HG03575 (cell line): ENCODE data around the gene HOXB4.

Experiments
- ATAC-seq: cut with Tn5 transposase; IDR thresholded peaks from one replicate; pipeline ENCODE4 v1.9.1; 2021; ENCODE audit not compliant: unreplicated experiment, insufficient number of reproducible peaks, low FRiP score; ENCODE audit errors: extremely low read depth

Gene HOXB4

DNA sequence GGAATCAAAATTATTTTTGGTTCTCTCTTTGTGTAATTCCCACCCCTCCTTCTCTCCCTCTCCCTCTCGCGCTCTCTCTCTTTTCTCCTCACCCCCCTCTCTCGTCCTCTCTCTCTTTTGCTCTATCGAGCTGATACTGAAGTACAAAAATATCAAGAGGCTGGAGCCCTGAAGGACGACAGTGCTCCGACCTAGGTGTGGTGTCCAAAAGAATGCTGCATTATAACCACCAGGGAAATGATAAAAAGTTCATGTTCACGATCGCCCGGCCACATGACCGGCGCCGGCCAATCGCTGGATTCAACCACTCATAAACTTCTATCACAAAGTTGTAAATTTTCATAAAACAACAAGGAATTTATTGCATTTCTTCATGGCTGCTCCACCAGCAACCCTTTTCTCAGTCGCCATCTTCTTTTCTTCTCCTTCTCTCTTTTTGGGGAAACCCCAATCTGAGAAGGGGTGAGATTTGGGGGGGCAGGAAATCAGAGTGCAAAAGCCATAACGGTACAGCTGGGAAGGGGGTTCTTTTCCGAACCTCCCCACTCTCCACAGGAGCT, 26.7 kb upstream of the HOXB4 start, which contains the start of gene HOXB6:
Gene HOXB6, minus strand, starts transcription at position 217 of the 560 bp plus-strand sequence. CDS start 6,836 bp downstream, outside the sequence.
- ATAC-seq = no peak

DNA sequence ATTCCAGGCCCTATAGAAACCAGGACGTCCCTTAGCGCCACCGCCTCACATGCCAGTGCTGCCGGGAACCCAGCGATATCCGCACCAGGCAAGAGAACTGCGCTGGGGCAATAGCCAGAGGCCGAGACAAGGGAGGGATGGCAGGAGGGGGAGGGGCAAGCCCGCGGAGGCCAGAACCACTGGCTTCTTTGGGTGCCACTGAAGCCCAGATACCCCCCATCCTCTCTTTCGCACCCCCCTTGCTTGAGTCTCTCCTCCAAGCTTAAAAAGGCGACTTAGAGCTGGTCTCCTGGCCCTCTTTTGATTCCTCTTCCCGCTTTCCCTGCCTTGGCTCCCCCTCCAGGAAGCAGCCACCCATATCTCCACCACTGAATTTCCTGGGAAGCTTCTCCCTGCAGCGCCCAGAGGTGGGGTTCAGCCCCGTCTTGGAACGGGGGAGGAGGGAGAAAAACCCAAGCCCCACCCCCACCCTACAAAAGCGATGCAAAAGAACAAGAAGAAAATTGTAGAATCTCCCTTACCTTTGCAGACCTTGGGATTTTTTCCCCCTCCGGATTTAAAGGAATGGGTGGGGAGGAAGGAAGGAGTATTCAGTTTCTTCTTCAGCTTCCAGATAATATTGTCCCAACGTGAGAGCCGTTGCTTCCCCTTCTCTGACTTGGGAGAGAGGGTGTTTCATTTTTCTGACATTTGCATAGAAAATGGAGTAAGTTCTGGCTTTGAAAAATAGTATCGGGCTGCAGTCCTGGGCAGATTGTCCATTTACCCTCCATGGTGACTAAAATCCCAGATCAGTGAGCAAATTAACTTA, 26.0 kb upstream of the HOXB4 start:
- no peak for ATAC-seq

DNA sequence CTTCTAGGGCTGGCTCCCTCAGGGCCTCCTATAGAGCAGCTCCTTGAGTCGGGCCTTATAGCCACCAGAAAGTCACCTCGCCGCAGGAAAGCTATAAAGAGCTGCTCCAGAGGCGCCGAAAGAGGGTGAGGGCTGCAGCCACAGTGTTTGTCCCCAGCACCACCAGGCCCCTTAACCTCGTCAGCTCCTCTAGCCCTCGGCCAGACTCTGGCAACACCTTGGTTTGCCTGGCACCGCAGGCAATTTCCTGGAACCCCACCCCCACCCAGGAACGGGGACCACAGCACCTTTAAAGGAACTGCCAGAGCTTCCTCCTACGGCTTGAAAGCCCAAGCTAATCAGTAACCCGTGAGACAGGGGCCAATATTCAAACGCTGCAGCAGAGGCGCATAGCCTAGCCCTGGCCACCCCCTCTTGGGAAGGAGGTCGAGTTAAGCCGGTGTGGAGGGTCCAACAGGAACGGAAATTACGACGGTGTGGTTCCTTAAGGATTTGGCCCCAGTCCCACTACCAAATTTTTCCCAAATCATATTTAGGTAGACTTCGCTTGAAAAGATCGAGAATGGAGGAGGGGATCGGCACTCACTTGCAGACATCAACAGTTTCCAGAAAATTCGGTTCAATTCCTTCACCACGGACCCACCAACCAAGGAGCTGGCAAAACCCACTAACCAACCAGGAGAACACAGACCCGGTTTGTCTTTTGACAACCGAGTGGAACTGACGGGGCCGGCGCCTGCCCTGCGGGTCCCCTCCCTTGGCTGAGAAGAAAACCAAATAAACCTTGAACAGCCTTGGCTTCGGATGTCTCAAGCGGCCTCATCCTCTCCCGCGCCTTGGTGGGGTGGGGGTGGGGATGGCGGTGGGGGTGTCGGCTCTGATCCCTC, 23.6 kb upstream of the HOXB4 start:
- no peak for ATAC-seq

DNA sequence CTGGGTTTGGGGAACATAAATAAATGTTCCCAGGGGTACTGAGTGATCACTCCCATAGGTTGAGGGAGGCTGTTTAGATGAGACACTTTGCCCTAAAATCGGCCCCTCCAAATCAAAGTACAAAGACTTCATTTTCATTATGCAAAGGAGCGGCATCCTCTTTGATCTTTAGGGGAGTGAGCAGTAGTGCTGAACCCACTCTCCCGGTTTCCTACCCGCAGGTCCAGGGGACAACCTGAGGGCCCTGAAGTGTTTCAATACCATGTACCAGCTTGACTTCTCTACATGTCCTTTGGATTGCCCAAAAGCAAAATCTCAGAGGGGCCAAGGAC, 23.0 kb upstream of the HOXB4 start:
- ATAC-seq = no peak

DNA sequence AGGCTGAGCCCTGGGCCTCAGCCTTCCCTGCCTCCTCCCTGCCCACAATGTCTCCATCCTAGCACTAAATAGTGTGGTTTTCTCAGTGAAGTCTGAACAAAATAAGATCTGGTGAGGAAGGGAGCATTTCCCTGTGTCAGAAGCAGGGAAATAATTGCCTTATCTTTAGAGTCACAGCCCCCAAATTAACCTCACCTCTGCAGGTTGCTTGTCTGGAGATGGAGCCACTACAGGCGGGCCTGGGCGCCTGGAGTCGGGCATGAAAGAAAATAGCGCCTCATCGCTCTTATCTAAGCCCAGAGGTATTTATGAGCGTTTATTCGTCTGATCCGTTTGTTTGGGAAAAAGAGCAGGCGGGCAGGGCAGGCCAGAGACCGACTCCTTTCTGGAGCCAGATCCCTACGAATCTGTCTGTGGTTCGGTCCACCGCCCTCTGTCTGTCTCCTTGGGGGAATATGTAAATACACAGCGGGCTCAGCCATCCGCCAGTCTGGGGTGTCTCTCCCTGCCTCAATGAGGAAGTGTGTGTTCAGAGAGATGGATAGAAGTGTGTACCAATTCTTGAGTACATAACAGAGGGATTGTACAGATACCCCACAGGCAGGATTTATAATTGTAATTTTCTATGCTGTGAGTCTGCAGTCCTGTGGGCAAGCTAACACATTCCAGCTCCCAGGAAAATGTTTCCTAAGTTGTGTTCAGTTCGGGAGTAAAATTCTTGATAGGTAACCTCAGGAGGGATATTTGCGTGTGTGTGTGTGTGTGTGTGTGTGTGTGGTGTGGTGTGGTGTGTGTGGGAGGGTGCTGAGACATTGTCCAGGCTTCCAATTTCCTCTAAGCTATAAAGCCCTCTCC, 22.3 kb upstream of the HOXB4 start:
- ATAC-seq = no peak

DNA sequence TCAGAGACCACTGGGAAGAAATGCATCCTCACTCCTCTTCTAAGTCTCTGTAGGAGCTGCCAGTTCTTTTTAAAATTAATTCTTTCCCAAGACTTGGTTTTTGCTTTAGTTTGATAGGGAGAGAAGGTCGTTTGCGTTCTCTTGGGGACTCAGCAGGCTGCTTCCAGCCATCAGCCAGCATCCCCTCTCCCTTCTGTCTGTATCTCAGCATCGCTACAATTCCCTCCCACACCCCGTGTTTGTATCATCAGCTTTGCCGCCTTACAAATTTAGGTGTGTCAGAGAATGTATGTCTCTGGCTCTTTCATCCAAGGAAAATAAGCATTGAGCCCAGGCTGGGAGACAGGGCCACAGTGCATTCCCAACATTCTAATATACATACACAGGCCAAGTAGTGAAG, 21.2 kb upstream of the HOXB4 start:
- no peak for ATAC-seq

DNA sequence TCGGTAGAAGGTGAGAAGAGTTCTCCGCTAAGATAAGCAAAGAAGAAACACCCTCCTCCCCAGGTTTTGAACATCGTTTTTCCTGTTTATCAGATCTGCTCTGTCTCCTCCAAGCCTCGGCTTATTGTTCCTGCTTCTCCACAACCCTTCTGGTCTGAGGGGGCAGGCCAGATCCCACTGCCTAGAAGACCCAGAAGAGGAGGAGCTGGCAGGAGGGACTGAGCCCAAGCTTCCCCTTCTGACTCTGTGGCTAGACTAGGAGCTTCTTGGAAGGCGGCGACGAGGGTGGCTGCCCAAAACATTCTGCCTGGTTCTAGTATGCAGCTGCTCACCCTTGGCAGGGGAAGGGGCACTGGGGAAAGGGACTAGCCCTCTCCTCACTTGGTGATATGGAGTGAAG, 20.6 kb upstream of the HOXB4 start:
- ATAC-seq = no peak

DNA sequence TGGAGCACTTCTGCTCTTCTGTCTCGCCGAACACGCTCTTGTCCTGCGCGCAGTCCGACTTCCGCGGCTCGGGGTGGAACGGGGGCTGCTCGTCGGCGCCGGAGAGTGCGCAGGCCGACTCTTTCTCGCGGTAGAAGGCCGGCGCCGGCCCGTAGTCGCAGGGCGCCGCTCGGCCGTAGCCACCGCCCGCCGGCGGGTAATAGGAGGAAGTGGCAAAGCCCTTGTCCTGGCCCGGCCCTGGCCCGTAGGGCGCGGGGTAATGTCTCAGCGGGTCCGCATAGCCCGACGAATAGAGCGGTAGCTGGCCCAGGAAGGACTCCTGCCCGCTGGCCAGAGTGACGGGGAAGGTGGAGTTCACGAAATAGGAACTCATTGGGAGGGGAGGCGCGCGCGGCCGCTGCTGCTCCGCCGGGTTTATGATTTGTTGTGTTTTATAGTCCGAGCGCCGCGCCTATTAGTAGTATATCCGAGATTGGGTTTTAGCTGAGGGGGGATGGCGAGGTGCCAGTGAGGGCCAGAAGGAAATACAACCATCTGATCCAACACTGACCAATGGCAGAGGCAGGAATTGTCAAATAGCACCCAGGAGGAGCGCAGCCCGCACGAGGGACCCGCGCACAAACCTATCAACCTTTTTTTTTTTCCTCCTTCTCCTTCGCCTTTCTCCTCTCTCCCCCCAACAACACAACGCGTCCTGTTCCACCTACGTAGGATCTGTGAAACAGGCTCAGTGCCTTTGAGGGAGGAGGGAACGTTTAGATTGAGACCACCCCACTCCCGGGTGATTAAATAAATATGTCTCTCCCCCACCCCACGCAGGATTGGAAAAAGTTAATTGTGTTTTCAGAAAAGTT, 19.9 kb upstream of the HOXB4 start:
- no peak for ATAC-seq

DNA sequence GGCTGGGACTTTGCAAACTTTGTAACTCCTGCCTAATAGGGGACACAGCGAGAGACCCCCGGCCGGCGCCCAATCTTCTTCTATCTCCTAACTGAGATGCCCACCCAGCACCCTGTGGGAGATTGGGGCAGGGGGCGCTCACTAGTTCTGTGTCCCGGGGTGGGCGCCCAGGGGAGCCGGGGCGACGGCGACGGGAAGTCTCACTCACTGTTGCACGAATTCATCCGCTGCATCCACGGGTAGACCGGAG, 19.3 kb upstream of the HOXB4 start:
- no peak for ATAC-seq

DNA sequence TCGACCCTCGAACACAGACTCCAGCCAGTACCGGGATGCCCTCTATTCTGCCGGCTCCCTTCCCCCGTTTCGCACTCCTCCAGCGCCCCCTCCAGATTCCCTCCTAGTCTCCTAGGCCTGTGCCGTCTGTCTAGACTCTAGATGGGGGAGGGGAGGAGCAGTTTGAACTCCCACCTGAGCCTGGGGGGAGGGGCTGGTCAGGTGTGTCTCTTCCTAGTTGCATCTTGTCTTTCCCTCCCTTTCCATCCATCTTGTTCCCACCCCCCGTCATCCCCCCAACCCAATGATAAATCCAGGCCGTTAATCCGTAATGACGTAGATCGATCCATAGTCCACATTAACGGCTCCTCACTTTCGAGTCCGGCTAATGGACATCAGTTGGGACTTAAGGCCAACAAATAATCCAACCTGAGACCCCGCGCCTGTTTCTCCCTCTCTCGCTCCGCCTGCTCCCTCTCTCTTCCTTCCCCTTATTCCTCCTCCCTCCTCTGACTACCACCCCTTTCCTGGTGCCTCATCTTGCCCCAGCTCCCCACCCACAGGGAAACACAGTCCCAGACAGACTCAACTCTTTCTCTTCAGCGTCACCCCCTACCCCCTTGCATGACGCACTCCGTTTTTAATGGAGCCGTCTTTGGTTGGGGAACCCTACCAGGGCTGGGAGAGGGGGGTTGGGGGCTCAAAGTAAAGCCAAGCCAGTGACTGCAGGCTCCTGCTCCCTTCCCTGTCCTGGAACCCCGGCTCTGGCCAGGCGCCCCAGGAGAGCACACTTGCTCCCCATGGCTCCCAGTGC, 18.8 kb upstream of the HOXB4 start:
- ATAC-seq = no peak

DNA sequence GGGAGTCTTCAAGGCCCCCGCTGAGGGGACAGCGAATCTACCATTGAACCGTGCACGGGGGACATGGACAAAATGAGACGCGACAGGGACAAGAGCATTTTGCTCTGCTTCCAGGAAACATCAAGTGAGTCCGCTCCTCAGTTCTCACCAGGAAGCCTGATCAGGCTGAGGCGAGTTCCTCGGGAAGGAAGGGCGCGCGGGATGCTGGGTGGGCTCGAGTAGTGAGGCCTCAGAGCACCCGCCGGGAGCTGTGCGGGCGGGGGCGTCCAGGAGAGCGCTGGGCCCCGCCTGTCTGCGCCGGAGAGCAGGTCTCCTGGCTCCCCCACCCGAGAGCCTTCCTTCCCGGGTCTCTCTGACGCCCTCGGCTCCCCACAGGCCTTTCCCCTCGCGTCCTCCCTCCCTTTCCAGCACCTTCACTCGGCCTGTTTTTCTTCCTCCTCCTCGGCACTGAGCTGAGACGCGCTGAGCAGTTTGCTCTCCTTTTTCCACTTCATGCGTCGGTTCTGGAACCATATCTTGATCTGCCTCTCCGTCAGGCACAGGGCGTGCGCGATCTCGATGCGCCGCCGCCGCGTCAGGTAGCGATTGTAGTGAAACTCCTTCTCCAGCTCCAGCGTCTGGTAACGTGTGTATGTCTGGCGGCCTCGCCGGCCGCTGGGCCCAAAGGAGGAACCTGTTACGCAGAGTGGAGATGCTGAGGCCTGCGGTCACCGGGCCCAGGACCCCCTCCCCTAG, 18.0 kb upstream of the HOXB4 start:
- ATAC-seq = no peak

DNA sequence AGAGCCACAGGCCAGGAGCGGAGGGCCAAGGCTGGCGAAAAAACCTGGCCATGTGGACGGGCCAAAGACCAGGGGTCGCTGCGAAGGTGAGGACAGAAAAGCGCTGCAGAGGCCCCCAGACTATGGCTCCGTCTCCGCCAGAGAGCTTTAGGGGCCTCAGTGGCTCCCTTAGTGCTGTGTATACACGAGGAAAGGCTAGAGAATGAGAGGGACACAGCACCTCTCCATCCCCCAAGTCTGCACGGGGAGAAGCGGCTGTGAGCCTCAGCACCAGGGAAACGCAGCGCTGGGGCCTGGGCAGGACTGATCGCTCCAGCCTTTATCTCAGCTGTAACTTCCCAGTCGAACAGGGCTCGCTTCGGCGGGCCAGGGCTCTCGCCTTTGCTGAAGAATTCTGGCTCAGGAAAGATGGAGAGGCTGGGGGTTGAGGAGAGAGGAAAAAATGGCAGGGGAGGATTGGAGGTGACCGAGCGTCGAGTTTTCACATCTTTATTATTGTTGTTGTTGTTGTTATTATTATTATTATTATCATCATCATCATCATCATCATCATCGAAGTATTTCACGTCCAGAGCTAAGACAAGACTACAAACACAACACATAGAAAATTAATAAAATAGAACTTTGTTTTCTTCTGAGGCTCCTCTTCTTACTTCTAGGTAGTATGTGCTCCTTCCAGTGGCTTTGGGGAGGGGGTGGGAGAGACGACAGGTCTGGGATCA, 17.3 kb upstream of the HOXB4 start:
- no peak for ATAC-seq

DNA sequence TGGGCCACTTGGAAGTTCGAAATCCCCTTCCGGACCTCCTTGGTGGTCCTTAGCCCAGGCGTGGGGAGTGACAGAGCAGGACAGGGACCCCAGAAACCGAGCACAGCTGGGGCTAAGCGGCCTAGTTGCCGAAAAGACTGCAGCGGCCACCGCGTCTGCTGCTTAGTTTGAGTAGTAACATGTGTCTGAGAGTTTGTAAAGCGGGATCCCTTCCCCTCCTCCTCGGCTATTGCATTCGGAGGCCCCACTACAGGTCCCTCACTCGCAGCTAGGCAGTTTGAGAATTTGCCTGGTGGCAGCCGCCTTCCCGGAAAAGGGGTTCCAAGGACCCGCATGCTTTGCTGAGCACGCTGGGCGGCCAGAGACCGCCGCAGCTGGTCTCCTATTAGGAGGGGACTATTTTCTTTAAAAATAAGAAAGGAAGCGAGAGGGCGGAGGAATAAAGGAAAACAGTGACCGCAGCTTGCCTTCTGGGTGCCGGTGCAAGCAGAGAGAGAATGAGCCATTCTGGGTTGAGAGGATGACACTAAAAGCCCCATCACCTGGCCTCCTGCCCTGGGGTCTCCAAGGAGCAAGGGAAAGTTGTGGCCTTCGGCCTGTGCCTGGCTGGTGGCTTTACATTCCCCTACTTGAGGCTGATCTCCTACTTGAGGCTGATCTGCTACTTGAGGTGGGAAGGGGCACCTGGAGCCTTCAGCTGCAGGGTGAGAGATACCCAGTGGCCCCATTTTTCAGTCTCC, 16.6 kb upstream of the HOXB4 start:
- ATAC-seq = no peak

DNA sequence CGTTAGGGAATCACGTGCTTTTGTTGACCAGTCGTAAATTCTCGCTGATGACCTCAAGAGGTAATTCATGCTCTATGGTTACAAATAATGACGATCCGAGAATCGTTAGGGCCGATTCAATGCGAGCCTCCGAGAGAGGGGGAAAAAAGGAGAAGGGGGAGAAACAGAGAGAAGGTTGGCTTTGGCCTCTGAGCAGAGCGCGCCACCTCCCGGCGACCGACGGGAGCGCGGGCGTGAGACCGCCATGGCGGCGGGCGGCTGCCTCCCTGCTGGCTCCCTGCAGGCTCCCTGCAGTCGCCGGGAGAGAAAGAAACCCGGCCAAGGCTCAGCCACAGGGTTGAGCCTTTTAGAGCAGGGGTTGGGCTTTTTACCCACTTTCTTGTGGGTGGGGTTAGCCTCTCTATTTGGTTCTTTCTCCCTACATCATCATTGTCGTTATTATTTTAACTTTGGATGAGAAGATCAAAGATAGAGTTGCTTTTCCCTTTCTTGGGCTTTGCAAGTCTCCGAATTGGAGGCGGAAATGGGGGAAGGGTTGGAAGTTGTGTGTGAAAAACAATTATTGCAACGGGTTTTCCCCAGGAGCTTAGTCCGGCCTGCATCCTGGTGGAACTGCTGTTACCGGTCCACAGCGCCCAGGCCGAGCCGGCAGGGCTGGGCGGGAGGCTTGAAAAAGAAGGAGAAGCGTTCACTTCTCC, 15.8 kb upstream of the HOXB4 start:
- no peak for ATAC-seq

DNA sequence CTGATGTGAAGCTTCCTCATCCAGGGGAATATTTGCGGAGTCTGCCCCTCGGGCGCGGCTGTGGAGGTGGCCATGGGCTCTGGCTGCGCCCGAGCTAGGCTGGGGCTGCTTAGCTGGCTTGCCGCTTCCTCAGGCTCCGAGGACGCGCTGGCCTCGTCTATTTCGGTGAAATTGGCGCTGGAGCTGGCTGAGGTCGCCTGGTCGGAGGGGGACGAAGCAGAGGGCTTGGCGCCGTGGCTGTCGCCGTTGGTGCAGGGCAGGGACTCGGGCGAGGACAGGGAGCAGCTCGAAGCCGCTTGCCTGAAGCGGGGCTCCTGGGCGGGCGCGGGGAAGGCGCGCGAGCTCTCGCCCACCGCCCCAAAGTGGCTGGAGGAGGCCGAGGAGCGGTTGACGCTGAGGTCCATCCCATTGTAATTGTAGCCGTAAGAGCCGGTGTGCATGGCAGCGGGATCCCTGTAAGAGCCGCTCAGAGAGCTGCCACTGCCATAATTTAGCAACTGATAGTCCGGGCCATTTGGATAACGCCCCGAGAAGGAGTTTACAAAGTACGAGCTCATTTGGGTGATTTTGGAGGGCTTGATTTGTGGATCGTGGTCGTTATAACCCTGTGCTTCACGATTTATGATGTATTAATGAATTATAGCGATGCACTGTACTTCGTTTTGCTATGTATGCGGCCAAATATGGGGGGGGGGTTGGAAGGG, 15.1 kb upstream of the HOXB4 start, which contains the start of gene HOXB5:
Gene HOXB5, minus strand, starts transcription at position 654 of the 704 bp plus-strand sequence. Its CDS starts 97 bp downstream, at position 557.
- ATAC-seq = no peak
